ENCODE results near the gene MAP2K4.
A peak's percentile ranks its signal among the peaks of the same experiment; 100 is the strongest.
"Not testable (repeated sequence)": the region's sequence is repeated elsewhere in the genome, so short reads cannot be mapped to it uniquely, and the experiment has no call there.

The MAP2K4 gene

GRCh38 chr17:12020642-12021622, at the start of gene MAP2K4:
TSS of gene MAP2K4 (plus strand) at chr17:12020877. CDS start at chr17:12020887, 10 bp downstream.
- H3K4me3 ChIP-seq (ENCODE audit: low read length): peak within 1 kb of the TSS; percentile 83
- H3K36me3 ChIP-seq (ENCODE audit: insufficient read depth, low read depth, low read length): no peaks in the 10 kb centered on the region
- peaks cover 13% of the 10 kb centered on the region for H3K27me3 ChIP-seq (ENCODE audit: insufficient read depth, low read length)
- peaks cover 11% of the 10 kb centered on the region for H3K4me1 ChIP-seq (ENCODE audit: insufficient read depth, low read length)
- no peaks in the 10 kb centered on the region for H3K9me3 ChIP-seq (ENCODE audit: insufficient read depth, low read depth, low read length)
- peak within 1 kb of the TSS; percentile 76 for H3K9ac ChIP-seq (ENCODE audit: low read depth, low read length)
- H3K27ac ChIP-seq (ENCODE audit: low read length): no peak within 1 kb of the TSS

DNA sequence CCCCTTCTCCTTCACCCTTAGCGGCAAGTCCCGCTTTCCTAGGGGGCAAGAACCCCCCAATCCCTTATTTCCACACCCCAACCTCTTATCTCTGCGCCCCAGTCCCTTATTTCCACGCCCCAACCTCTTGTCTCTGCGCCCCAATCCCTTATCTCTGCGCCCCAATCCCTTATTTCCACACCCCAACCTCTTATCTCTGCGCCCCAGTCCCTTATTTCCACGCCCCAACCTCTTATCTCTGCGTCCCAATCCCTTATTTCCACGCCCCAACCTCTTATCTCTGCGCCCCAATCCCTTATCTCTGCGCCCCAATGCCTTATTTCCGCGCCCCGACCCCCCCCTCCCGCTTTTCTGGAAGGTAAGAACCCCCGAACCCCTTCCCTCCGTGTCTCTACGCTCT, 47.9 kb upstream of the MAP2K4 start:
- not testable (repeated sequence) for H3K27me3 ChIP-seq (ENCODE audit: insufficient read depth, low read length); H3K27ac ChIP-seq (ENCODE audit: low read length); H3K9me3 ChIP-seq (ENCODE audit: insufficient read depth, low read depth, low read length); H3K9ac ChIP-seq (ENCODE audit: low read depth, low read length); H3K4me1 ChIP-seq (ENCODE audit: insufficient read depth, low read length); H3K4me3 ChIP-seq (ENCODE audit: low read length)
- H3K36me3 ChIP-seq (ENCODE audit: insufficient read depth, low read depth, low read length): peaks cover 10% of the 10 kb centered on the region

DNA sequence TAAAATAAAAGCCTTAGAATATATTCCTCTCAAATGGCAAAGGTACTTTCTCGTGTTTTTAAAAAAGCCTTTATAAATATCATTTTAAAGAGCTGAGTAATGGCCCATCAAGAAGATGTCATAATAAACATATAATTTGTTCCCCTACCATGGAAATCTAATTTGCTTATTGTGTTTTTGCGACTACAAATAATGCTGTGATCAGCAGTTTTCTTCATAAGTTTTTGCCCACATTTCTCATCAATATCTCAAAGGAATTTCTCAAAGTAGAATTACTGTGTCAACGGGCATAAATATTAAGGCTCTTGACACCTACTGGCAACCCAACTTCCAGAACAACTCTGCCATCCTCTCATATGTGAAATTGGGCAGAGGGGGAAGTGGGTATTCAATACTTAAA, 40.9 kb upstream of the MAP2K4 start:
- no peaks in the 10 kb centered on the region for H3K27me3 ChIP-seq (ENCODE audit: insufficient read depth, low read length)
- H3K27ac ChIP-seq (ENCODE audit: low read length): no peak overlapping the region
- no peak overlapping the region for H3K4me3 ChIP-seq (ENCODE audit: low read length)
- H3K36me3 ChIP-seq (ENCODE audit: insufficient read depth, low read depth, low read length): peaks cover 40% of the 10 kb centered on the region
- peaks cover 5% of the 10 kb centered on the region for H3K4me1 ChIP-seq (ENCODE audit: insufficient read depth, low read length)
- no peak overlapping the region for H3K9ac ChIP-seq (ENCODE audit: low read depth, low read length)
- H3K9me3 ChIP-seq (ENCODE audit: insufficient read depth, low read depth, low read length): no peaks in the 10 kb centered on the region; the same call in 1 of the 2 replicates

- Histone ChIP-seq H3K27me3 (ENCODE audit: insufficient read depth, low read length) (no peaks in the 10 kb centered on the region), H3K36me3 (ENCODE audit: insufficient read depth, low read depth, low read length) (peaks cover 46% of the 10 kb centered on the region)
Observed at GRCh38 chr17:11980813-11981212, 39.9 kb upstream of the MAP2K4 start.

DNA sequence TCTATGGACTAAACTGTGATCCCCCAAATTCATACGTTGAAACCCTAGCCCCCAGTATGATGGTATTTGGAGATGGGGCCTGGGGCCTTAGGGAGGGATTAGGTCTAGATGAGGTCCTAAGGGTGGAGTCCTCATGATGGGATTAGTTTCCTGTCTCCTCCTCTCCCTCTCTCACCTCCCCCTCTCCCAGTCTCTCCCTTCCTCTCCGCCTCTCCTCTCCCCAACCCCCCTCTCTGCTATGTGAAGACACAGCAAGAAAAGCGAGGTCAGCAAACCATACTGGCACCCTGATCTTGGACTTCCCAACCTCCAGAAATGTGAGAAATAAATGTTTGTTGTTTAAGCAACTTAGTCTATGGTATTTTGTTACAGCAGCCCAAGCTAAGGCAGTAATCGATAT, 38.8 kb upstream of the MAP2K4 start:
- Histone ChIP-seq H3K4me3 (ENCODE audit: low read length) (no peak overlapping the region), H3K27ac (ENCODE audit: low read length) (no peak overlapping the region), H3K9me3 (ENCODE audit: insufficient read depth, low read depth, low read length) (no peaks in the 10 kb centered on the region; the same call in 1 of the 2 replicates), H3K27me3 (ENCODE audit: insufficient read depth, low read length) (no peaks in the 10 kb centered on the region), H3K36me3 (ENCODE audit: insufficient read depth, low read depth, low read length) (peaks cover 44% of the 10 kb centered on the region), H3K9ac (ENCODE audit: low read depth, low read length) (no peak overlapping the region), H3K4me1 (ENCODE audit: insufficient read depth, low read length) (peaks cover 4% of the 10 kb centered on the region)

More at GRCh38 chr17:11980813-11981212, 39.9 kb upstream of the MAP2K4 start:
- no peaks in the 10 kb centered on the region; the same call in 1 of the 2 replicates for H3K9me3 ChIP-seq (ENCODE audit: insufficient read depth, low read depth, low read length)
- no peak overlapping the region for H3K9ac ChIP-seq (ENCODE audit: low read depth, low read length)
- peaks cover 5% of the 10 kb centered on the region for H3K4me1 ChIP-seq (ENCODE audit: insufficient read depth, low read length)
- H3K27ac ChIP-seq (ENCODE audit: low read length): no peak overlapping the region
- H3K4me3 ChIP-seq (ENCODE audit: low read length): no peak overlapping the region

GRCh38 chr17:11986179-11986941, 34.3 kb upstream of the MAP2K4 start:
- no peak overlapping the region for H3K27ac ChIP-seq (ENCODE audit: low read length)
- no peaks in the 10 kb centered on the region for H3K9me3 ChIP-seq (ENCODE audit: insufficient read depth, low read depth, low read length)
- no peak overlapping the region for H3K9ac ChIP-seq (ENCODE audit: low read depth, low read length)
- H3K27me3 ChIP-seq (ENCODE audit: insufficient read depth, low read length): no peaks in the 10 kb centered on the region
- H3K36me3 ChIP-seq (ENCODE audit: insufficient read depth, low read depth, low read length): peaks cover 41% of the 10 kb centered on the region
- peaks cover 18% of the 10 kb centered on the region for H3K4me1 ChIP-seq (ENCODE audit: insufficient read depth, low read length)
- no peak overlapping the region for H3K4me3 ChIP-seq (ENCODE audit: low read length)

DNA sequence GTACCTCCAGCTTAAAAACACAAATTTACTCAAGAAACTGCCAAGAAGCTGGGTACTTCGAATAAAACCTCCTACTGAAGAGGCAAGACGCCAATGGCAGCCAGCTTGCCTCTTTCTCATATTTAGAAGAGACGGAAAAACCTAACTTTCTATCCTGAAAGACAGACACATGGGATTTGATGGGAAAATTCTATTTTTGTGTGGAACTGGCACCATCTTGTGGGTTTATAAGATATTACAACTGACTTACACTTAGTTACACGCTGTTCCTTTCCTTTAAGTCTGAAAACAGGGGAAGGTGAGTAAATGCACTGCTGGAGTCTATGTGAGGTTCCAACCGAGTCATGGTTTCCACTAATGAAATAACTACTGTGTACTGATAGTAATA, 33.7 kb upstream of the MAP2K4 start:
- 0 out of 2 replicates have a peak overlapping the region, but pooled peaks have one; percentile 22 for H3K9ac ChIP-seq (ENCODE audit: low read depth, low read length)
- peaks cover 45% of the 10 kb centered on the region for H3K36me3 ChIP-seq (ENCODE audit: insufficient read depth, low read depth, low read length)
- no peak overlapping the region for H3K4me3 ChIP-seq (ENCODE audit: low read length)
- peaks cover 24% of the 10 kb centered on the region for H3K4me1 ChIP-seq (ENCODE audit: insufficient read depth, low read length)
- H3K27me3 ChIP-seq (ENCODE audit: insufficient read depth, low read length): no peaks in the 10 kb centered on the region
- H3K9me3 ChIP-seq (ENCODE audit: insufficient read depth, low read depth, low read length): no peaks in the 10 kb centered on the region
- H3K27ac ChIP-seq (ENCODE audit: low read length): no peak overlapping the region

- H3K36me3 ChIP-seq (ENCODE audit: insufficient read depth, low read depth, low read length): peaks cover 31% of the 10 kb centered on the region
- H3K9ac ChIP-seq (ENCODE audit: low read depth, low read length): no peak overlapping the region
- H3K9me3 ChIP-seq (ENCODE audit: insufficient read depth, low read depth, low read length): no peaks in the 10 kb centered on the region
- H3K27me3 ChIP-seq (ENCODE audit: insufficient read depth, low read length): no peaks in the 10 kb centered on the region
- H3K4me1 ChIP-seq (ENCODE audit: insufficient read depth, low read length): peaks cover 24% of the 10 kb centered on the region
- H3K4me3 ChIP-seq (ENCODE audit: low read length): no peak overlapping the region
- H3K27ac ChIP-seq (ENCODE audit: low read length): no peak overlapping the region
Observed at GRCh38 chr17:11990363-11990983, 30.2 kb upstream of the MAP2K4 start.

DNA sequence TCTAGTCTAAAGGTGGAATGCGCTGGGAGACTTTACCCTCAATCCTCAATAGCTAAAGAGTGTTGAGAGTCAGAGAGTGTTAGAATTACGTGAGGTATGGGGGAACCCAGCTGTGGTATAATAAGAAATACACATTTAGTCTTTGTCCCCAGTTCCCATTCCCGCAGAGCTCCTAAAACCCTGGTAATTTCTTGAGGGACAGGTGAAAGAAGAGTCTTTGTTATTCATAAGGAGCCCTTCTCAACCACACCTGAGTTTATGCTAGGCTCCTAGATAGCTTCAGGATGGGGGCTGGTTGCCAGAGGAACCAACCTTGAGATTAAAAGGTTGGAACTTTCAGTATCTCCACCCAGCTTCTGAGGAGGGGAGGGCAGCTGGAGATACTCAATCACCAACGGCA, 29.2 kb upstream of the MAP2K4 start:
- Histone ChIP-seq H3K9me3 (ENCODE audit: insufficient read depth, low read depth, low read length) (no peaks in the 10 kb centered on the region), H3K36me3 (ENCODE audit: insufficient read depth, low read depth, low read length) (peaks cover 28% of the 10 kb centered on the region), H3K4me3 (ENCODE audit: low read length) (peak overlapping the region; percentile 34; the same call in 1 of the 2 replicates), H3K9ac (ENCODE audit: low read depth, low read length) (no peak overlapping the region), H3K4me1 (ENCODE audit: insufficient read depth, low read length) (peaks cover 24% of the 10 kb centered on the region), H3K27ac (ENCODE audit: low read length) (no peak overlapping the region), H3K27me3 (ENCODE audit: insufficient read depth, low read length) (no peaks in the 10 kb centered on the region)

GRCh38 chr17:11996722-11997146, 23.9 kb upstream of the MAP2K4 start:
- no peaks in the 10 kb centered on the region for H3K9me3 ChIP-seq (ENCODE audit: insufficient read depth, low read depth, low read length)
- H3K9ac ChIP-seq (ENCODE audit: low read depth, low read length): peak overlapping the region; percentile 72
- peaks cover 5% of the 10 kb centered on the region for H3K4me1 ChIP-seq (ENCODE audit: insufficient read depth, low read length)
- peak overlapping the region; percentile 73 for H3K4me3 ChIP-seq (ENCODE audit: low read length)
- peaks cover 11% of the 10 kb centered on the region; the same call in 1 of the 2 replicates for H3K36me3 ChIP-seq (ENCODE audit: insufficient read depth, low read depth, low read length)
- no peak overlapping the region for H3K27ac ChIP-seq (ENCODE audit: low read length)
- no peaks in the 10 kb centered on the region for H3K27me3 ChIP-seq (ENCODE audit: insufficient read depth, low read length)

Measured in iPS-20b (cell line).